K562 (cell line): Measurements from ENCODE around the gene DGCR2. TPM values are rescaled to one million over a fixed set of nuclear protein-coding genes. Genes with fewer than 3 reads are reported as not detected.

Experiments
- MBD2 ChIP-seq: sonication (generic); IDR thresholded peaks from 2 replicates; pipeline ENCODE4 v1.6.1; 2016; ENCODE audit warnings: low read depth, borderline replicate concordance
- RBBP5 ChIP-seq: fragments of 200-600 bp; sonication (generic); IDR thresholded peaks from 2 replicates; pipeline ENCODE4 v1.6.1; 2012; ENCODE audit warnings: borderline replicate concordance, mild to moderate bottlenecking, low read length, control low read depth, inconsistent platforms; ENCODE audit not compliant: insufficient read depth, poor library complexity, severe bottlenecking
- SNRNP70 ChIP-seq: fragments of 200-400 bp; formaldehyde crosslinking; optimal IDR thresholded peaks from 2 replicates; pipeline ENCODE3; 2017; ENCODE audit warnings: low read depth, low read length
- STAG1 ChIP-seq: sonication (generic); formaldehyde crosslinking; IDR thresholded peaks from 2 replicates; pipeline ENCODE4 v1.5.0; 2020; ENCODE audit warnings: missing genetic modification reagents, borderline replicate concordance
- USF2 ChIP-seq: sonication (generic); formaldehyde crosslinking; IDR thresholded peaks from 2 replicates; pipeline ENCODE4 v1.5.0; 2020; ENCODE audit warnings: missing genetic modification reagents
- ZFP91 ChIP-seq: sonication (generic); formaldehyde crosslinking; IDR thresholded peaks from 2 replicates; pipeline ENCODE4 v1.8.0; 2022; ENCODE audit warnings: mild to moderate bottlenecking, missing genetic modification reagents
- ZNF184 ChIP-seq: sonication (generic); formaldehyde crosslinking; IDR thresholded peaks from 2 replicates; pipeline ENCODE4 v1.5.0; 2020; ENCODE audit warnings: missing genetic modification reagents
- ZNF224 ChIP-seq: sonication (generic); formaldehyde crosslinking; IDR thresholded peaks from 2 replicates; pipeline ENCODE4 v1.8.0; 2022; ENCODE audit warnings: mild to moderate bottlenecking, missing genetic modification reagents
- ZNF408 ChIP-seq: fragments of 250-450 bp; sonication (Bioruptor Pico); IDR thresholded peaks from 2 replicates; pipeline ENCODE4 v1.4.0; 2020; ENCODE audit warnings: low read depth, mild to moderate bottlenecking, moderate library complexity
- polyA plus RNA-seq, 8 experiments: library from polyadenylated mRNA; depleted of rRNA in 4 of 8; stranded (reverse) in 5 of 8; unstranded in 3 of 8; fragments of >200 nt; fragmentation: Nextera tagmentation in 2 of 8; fragmentation: Illumina TruSeq in 1 of 8; extraction: Ambion mirVana in 2 of 8; extraction: Trizol in 1 of 8; gene quantifications; 2 replicates each; pipeline versions ENCODE4 v1.2.1 to v1.2.3, GENCODE V29; 2011 to 2014; ENCODE audit warnings: inconsistent platforms in 1 of 8, missing spikeins in 1 of 8
- total RNA-seq, 7 experiments: library from RNA; depleted of rRNA in 6 of 7; stranded (reverse); fragments of >200 nt in 6 of 7; fragmentation: Illumina TruSeq in 2 of 7; extraction: Trizol in 2 of 7; gene quantifications; 2 replicates each; pipeline versions ENCODE4 v1.2.1 to v1.2.3, GENCODE V29; 2011 to 2021; ENCODE audit warnings: low replicate concordance in 1 of 7
- TF ChIP-seq, protein P1 (sequence below): fragments of 250-450 bp; sonication (Bioruptor Pico); IDR thresholded peaks from 2 replicates; pipeline ENCODE4 v1.9.0; 2021; ENCODE audit warnings: mild to moderate bottlenecking, inconsistent platforms
- TF ChIP-seq, protein P2 (sequence below): sonication (generic); formaldehyde crosslinking; IDR thresholded peaks from 2 replicates; pipeline ENCODE4 v1.8.0; 2022; ENCODE audit warnings: mild to moderate bottlenecking, low read depth, missing genetic modification reagents

Gene DGCR2
- total and polyA plus RNA-seq, 9 of the 15 experiments (the other 6 are each of a cell fraction or from before 2014, with no cell fraction given), result 0.69 to 101 (median 56.4) TPM

GRCh38 chr22:19128946-19129727, 6.9 kb upstream of the DGCR2 start (continued):
- TF ChIP-seq SNRNP70, result peak; percentile 64
- peak; percentile 22 for TF ChIP-seq RBBP5
- 0 out of 2 replicates have a peak, but pooled peaks have one; percentile 29 for TF ChIP-seq MBD2
- TF ChIP-seq, protein P1, sequence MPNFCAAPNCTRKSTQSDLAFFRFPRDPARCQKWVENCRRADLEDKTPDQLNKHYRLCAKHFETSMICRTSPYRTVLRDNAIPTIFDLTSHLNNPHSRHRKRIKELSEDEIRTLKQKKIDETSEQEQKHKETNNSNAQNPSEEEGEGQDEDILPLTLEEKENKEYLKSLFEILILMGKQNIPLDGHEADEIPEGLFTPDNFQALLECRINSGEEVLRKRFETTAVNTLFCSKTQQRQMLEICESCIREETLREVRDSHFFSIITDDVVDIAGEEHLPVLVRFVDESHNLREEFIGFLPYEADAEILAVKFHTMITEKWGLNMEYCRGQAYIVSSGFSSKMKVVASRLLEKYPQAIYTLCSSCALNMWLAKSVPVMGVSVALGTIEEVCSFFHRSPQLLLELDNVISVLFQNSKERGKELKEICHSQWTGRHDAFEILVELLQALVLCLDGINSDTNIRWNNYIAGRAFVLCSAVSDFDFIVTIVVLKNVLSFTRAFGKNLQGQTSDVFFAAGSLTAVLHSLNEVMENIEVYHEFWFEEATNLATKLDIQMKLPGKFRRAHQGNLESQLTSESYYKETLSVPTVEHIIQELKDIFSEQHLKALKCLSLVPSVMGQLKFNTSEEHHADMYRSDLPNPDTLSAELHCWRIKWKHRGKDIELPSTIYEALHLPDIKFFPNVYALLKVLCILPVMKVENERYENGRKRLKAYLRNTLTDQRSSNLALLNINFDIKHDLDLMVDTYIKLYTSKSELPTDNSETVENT (CRISPR knock-in tag), result peak; percentile 47; the same call in 1 of the 2 replicates
- TF ChIP-seq, protein P2, sequence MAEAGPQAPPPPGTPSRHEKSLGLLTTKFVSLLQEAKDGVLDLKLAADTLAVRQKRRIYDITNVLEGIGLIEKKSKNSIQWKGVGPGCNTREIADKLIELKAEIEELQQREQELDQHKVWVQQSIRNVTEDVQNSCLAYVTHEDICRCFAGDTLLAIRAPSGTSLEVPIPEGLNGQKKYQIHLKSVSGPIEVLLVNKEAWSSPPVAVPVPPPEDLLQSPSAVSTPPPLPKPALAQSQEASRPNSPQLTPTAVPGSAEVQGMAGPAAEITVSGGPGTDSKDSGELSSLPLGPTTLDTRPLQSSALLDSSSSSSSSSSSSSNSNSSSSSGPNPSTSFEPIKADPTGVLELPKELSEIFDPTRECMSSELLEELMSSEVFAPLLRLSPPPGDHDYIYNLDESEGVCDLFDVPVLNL (CRISPR knock-in tag), result no peak
- TF ChIP-seq USF2 (CRISPR knock-in tag), result 0 out of 2 replicates have a peak, but pooled peaks have one; percentile 14
- TF ChIP-seq STAG1 (CRISPR knock-in tag), result no peak
- TF ChIP-seq ZFP91 (CRISPR knock-in tag), result no peak
- TF ChIP-seq ZNF408 (CRISPR knock-in tag), result no peak
- no peak for TF ChIP-seq ZNF224 (CRISPR knock-in tag)
- TF ChIP-seq ZNF184 (CRISPR knock-in tag), result 0 out of 2 replicates have a peak, but pooled peaks have one; percentile 23
